ENCODE data around the gene SIRPB1.
A peak's percentile ranks its signal among the peaks of the same experiment; 100 is the strongest.
"Not testable (repeated sequence)": the region's sequence is repeated elsewhere in the genome, so short reads cannot be mapped to it uniquely, and the experiment has no call there.

SIRPB1 gene

DNA sequence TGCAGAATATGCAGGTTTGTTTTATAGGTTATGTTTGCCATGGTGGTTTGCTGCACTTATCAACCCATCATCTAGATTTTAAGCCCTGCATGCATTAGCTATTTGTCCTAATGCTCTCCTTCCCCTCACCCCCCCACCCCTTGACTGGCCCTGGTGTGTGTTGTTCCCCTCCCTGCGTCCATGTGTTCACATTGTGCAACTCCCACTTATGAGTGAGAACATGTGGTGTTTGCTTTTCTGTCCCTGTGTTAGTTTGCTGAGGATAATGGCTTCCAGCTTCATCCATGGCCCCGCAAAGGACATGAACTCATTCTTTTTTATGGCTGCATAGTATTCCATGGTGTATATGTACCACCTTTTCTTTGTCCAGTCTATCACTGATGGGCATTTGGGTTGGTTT is 18.8 kb upstream of the SIRPB1 start:
- DNase-seq (ENCODE audit: low read depth, low spot score); H3K4me3 ChIP-seq (ENCODE audit: low read length): not testable (repeated sequence)

DNA sequence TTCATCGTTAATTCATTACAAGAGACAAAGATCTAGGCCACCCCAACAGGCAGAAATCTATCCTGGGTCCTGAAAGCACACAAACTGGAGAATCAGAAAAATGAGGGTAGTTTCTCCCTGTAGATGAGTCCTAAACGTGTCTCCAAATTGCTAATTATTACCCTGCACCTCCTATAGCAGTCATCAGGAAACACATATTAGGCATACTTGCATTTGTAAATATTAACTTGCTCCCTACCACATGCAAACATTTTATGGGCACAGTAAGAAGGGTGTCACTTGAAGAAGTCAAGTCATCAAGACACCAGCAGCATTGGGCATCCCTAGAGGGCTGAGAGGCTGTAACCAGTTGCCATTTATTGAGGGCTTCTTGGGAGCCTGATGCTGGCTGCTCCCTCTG is 17.9 kb upstream of the SIRPB1 start:
- no peak overlapping the region for H3K4me3 ChIP-seq (ENCODE audit: low read length)
- DNase-seq (ENCODE audit: low read depth, low spot score) = no peak

DNA sequence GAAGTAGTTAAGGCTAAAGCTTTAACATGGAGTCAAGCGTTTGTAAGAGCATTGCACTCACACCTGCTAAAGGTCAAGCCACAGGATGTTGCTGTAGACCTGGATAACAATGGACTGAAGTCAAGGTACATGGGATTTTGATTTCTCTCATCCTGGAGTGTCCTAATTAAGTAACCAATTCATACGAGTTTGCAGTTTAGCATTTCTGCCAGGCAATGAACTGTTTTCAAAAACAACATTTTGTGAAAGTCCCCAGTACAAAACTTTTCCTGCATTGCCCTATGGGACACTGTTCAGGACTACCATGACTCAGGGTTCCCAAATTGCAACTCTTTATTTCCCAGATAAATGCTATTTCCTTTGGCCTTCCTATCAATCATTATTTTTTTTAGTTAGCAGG is 17.4 kb upstream of the SIRPB1 start:
- DNase-seq (ENCODE audit: low read depth, low spot score) = no peak
- no peak overlapping the region for H3K4me3 ChIP-seq (ENCODE audit: low read length)

- no peak for DNase-seq (ENCODE audit: low read depth, low spot score)
- H3K4me3 ChIP-seq (ENCODE audit: low read length) = no peak overlapping the region
Measured at GRCh38 chr20:1636621-1637020, 16.8 kb upstream of the SIRPB1 start.

DNA sequence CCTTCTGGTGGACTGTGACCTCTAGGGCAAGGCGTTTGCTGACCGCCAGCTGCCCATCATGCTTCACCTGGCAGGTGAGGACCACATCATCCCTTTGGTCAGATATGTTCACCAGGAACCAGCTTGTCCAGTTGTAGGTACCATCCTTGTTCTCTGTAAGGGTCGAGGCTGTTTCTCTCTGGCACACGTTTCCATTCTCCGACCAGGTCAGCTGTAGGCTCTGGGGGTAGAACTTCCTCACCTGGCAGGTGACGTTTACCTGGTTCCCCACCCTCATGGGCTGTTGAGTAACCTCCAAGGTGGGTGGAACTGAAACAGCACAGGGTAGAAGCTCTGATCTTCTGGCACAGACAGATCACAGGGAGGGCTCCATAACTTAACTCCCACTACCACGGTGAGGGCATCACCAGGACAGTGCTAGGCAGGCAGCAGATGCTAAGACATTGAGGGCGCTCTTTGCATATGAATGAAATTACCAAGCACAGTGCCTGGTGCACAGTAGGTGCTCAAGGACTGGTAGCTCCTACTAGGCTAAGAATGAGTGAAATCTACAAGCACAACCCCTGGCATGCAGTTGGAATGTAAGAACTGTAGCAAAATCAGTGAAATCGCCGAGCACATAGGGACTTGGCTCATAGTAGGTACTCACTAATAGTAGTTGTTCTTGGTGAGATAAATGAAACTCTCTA is 15.6 kb upstream of the SIRPB1 start:
- DNase-seq (ENCODE audit: low read depth, low spot score) = no peak
- no peak overlapping the region for H3K4me3 ChIP-seq (ENCODE audit: low read length)

DNA sequence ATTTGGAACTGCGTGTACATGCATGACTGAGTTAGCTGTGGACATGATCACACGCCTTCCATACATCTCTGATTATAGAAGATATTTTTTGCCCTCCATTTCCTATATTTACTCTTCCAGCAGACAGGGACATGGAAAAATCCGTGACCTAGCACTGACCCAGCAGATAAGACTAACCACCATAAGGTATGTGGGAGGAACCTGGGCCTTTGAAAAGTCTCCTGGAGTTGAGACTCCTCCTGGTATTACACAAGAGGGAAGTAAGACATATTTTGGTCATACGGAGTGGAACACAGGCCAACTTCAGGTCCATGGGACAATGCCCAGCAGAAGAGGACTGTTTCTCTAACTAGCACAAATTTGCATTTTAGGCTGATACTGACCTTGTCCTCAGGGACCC is 13.7 kb upstream of the SIRPB1 start:
- H3K4me3 ChIP-seq (ENCODE audit: low read length) = no peak overlapping the region
- no peak for DNase-seq (ENCODE audit: low read depth, low spot score)

DNA sequence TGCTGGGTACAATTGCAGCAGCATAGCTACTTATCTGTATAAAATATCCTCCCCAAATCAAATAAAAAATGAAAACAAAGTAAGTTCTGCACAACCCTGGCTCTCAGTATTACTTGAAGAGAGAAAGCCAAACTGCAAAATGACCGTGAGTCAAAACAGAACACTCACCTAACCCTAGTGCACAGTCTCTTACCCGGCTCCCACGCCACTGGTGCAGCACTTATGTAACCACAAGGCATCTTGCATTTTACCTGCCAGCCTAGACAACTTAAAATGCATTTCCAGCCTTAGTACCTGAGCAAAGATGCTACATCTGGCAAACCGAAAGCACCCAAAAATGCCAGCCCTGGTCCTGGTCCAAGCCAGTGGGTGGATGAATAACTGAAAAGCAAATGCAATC is 12.4 kb upstream of the SIRPB1 start:
- no peak overlapping the region for H3K4me3 ChIP-seq (ENCODE audit: low read length)
- no peak for DNase-seq (ENCODE audit: low read depth, low spot score)

- H3K4me3 ChIP-seq (ENCODE audit: low read length) = no peak overlapping the region
- DNase-seq (ENCODE audit: low read depth, low spot score) = no peak
Measured at GRCh38 chr20:1631309-1632151, 11.7 kb upstream of the SIRPB1 start.

DNA sequence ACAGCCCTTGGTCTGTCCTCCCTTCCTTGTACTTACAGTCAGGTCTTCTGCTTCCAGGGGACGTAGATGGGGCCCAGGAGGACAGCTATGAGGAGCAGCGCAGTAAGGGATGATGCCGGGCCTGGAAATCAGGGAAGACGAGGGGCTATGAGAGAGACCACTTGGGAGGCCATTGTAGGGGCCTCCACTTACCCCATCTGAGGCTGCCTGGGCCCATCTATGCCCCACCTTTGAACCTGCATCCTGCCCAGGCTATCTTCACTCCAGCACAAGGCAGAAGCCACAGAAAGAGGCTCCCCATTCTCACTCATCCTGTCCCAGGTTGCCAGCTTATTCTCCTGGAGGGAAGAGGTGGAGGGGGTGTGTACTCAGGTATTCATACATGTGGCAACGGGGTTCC is 10.4 kb upstream of the SIRPB1 start:
- H3K4me3 ChIP-seq (ENCODE audit: low read length) = no peak overlapping the region
- no peak for DNase-seq (ENCODE audit: low read depth, low spot score)

GRCh38 chr20:1629321-1629720 is 9.5 kb upstream of the SIRPB1 start:
- H3K4me3 ChIP-seq (ENCODE audit: low read length) = no peak overlapping the region
- no peak for DNase-seq (ENCODE audit: low read depth, low spot score)

DNA sequence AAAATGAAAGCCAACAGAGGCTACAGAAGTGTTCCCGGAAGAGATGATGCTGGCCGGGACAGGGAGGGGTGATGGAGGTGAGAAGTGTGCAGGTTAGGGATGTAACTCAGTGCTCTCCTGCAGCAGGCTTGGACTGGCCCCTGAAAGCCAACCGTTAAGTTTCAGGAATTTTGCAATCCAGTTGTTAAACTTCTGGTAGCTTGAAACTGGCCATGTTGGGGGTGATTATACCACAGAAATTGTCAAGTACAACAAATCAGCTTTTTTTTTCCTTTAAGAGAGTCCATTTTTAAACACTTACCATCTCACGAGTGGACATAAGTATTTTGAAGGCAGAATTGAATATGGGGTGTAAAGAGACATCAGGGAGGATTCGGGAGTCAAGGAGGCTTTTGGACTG is 8.8 kb upstream of the SIRPB1 start:
- no peak overlapping the region for H3K4me3 ChIP-seq (ENCODE audit: low read length)
- DNase-seq (ENCODE audit: low read depth, low spot score) = no peak

GRCh38 chr20:1627200-1627550 is 7.4 kb upstream of the SIRPB1 start:
- DNase-seq (ENCODE audit: low read depth, low spot score) = no peak
- H3K4me3 ChIP-seq (ENCODE audit: low read length) = no peak overlapping the region

DNA sequence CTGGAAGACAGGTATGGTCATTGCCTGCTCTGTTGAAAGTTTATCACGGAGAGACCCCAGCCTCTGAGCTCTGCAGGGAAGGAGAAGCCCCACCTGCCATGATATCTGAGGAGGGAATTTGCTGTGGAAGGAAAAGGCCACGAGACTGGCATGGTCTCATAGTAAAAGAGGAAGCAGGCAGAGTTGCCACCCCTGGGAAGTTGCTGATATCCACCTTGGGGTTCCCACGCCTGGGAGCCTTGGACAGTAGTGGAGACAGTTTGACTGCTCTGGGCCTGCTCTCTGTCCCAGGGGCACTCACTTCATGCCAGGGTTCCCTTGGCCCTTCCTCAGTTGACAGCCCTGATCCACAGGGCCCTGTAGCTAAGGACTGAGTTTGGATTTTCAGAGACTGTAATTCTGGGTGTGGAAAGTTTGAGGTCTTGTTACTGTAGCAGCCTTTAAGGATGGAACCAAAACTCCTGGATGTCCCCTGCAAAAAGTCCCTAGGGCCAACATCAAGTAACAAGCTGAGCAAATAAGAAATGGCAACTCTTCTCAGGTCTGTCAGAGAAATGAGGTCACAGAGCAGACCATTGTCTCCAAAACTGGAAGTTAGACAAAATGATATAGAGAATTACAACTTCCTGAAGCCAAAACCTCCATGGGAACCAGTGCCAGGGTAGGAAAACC is 6.9 kb upstream of the SIRPB1 start:
- no peak overlapping the region for H3K4me3 ChIP-seq (ENCODE audit: low read length)
- DNase-seq (ENCODE audit: low read depth, low spot score) = no peak

- H3K4me3 ChIP-seq (ENCODE audit: low read length) = no peak overlapping the region
- DNase-seq (ENCODE audit: low read depth, low spot score) = no peak
Measured at GRCh38 chr20:1625083-1625690, 5.4 kb upstream of the SIRPB1 start.

DNA sequence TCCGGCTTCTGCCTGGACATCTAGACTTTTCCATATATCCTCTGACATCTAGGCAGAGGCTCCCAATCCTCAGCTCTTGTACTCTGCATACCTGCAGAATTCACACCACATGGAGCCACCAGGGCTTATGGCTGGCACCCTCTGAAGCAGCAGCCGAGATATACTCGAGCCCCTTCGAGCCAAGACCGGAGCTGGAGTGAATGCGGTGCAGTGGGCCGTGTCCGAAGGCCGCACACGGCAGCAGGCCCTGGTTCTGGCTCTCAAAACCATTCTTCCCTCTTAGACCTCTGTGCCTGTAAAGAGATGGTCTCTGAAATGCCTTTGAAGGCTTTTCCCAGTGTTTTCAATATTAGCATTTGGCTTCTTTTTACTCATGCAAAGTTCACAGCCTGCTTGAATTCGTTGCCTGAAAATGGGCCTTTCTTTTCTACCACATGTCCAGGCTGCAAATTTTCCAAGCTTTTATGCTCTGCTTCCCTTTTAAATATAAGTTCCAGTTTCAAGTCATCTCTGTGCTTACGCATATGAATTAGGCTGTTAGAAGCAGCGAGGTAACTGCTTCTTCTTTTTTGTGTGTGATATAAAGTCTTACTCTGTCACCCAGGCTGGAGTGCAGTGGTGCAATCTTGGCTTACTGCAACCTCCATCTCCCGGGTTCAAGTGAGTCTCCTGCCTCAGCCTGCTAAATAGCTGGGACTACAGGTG is 3.8 kb upstream of the SIRPB1 start:
- H3K4me3 ChIP-seq (ENCODE audit: low read length) = no peak overlapping the region
- DNase-seq (ENCODE audit: low read depth, low spot score) = no peak

GRCh38 chr20:1622450-1622849 is 2.6 kb upstream of the SIRPB1 start:
- peak; percentile 49 for DNase-seq (ENCODE audit: low read depth, low spot score)

GRCh38 chr20:1621316-1621715 is 1.5 kb upstream of the SIRPB1 start:
- no peak for DNase-seq (ENCODE audit: low read depth, low spot score)
- H3K4me3 ChIP-seq (ENCODE audit: low read length) = no peak overlapping the region

More at GRCh38 chr20:1622450-1622849, 2.6 kb upstream of the SIRPB1 start:
- no peak overlapping the region for H3K4me3 ChIP-seq (ENCODE audit: low read length)

- peak overlapping the region; percentile 37; the same call in 1 of the 2 replicates for H3K4me3 ChIP-seq (ENCODE audit: low read length)
- no peak for DNase-seq (ENCODE audit: low read depth, low spot score)
Measured at GRCh38 chr20:1618954-1619540, 762 bp downstream of the SIRPB1 start.

GRCh38 chr20:1618479-1618878 is 1.3 kb downstream of the SIRPB1 start:
- H3K4me3 ChIP-seq (ENCODE audit: low read length) = no peak overlapping the region
- DNase-seq (ENCODE audit: low read depth, low spot score) = no peak

Measured in Jurkat, Clone E6-1 (cell line).